K562 (cell line): Measurements from ENCODE around the gene NOM1. TPM values are rescaled to one million over a fixed set of nuclear protein-coding genes. Genes with fewer than 3 reads are reported as not detected.

Source experiments
- ATAC-seq: fragments of 200-7000 bp; cut with Tn5 transposase; 3 replicates; pipeline ENCODE4 v1.9.1; 2020; ENCODE audit warnings: moderate library complexity
- BruUV-seq: library from RNA; stranded (reverse); fragments of 400-500 nt; replicated peaks from 2 replicates; lab custom pipeline; 2021; lab: Mats Ljungman, UMichigan
- CTCF ChIA-PET: fragments of 300-600 bp; formaldehyde crosslinking; extraction: SDS; loops from one replicate; lab custom pipeline; 2021; ENCODE audit warnings: low intra/inter-chr PET ratio; lab: Yijun Ruan, JAX
- POLR2A ChIA-PET: fragments of 300-600, 350-650 bp; sonication (Branson Sonifier 250); formaldehyde crosslinking; extraction: SDS; loops from one replicate; lab custom pipeline; 2021; ENCODE audit warnings: antibody characterized with exemption, inconsistent platforms; lab: Yijun Ruan, JAX
- DNase-seq, 4 experiments: peaks; one replicate each; pipeline versions ENCODE4 v3.0.0 to v3.0.0-alpha.2; 2011 to 2018; ENCODE audit warnings: low spot score in 3 of 4, mixed read lengths in 3 of 4; ENCODE audit errors: extremely low read depth in 1 of 4
- FAIRE-seq: peaks from 2 replicates; lab custom pipeline; 2011; peaks lifted over from hg19 to GRCh38; lab: Jason Lieb, UNC
- H2AFZ ChIP-seq: 2 replicates; pipeline ENCODE4 v1.6.0; 2011; ENCODE audit warnings: low read depth, low read length, control low read depth, inconsistent platforms
- H3K27ac ChIP-seq: fragments of 200-600 bp; 3 replicates; pipeline ENCODE4 v1.8.0; 2011; ENCODE audit warnings: low read depth, mild to moderate bottlenecking, control low read depth, inconsistent platforms, low read length, moderate library complexity, mixed read lengths; ENCODE audit errors: extremely low read depth
- H3K27me3 ChIP-seq, 2 experiments: fragments of 300-600 bp in 1 of 2; 2 replicates in 1 of 2; 3 replicates in 1 of 2; pipeline versions ENCODE4 v1.6.0 to v1.8.0; 2011; ENCODE audit warnings: inconsistent platforms in 2 of 2, low read length in 2 of 2, mild to moderate bottlenecking in 1 of 2, mixed read lengths in 1 of 2, moderate library complexity in 1 of 2; ENCODE audit not compliant: control insufficient read depth in 2 of 2, insufficient read depth in 2 of 2
- H3K36me3 ChIP-seq: fragments of 300-600 bp; 3 replicates; pipeline ENCODE4 v1.8.0; 2011; ENCODE audit warnings: mild to moderate bottlenecking, low read length, inconsistent platforms; ENCODE audit not compliant: control insufficient read depth, insufficient read depth
- H3K4me1 ChIP-seq, 2 experiments: fragments of 200-600 bp in 1 of 2; replicated peaks in 1 of 2; 2 replicates in 1 of 2; 3 replicates in 1 of 2; pipeline versions ENCODE4 v1.5.1 to v1.8.0; 2011; ENCODE audit warnings: inconsistent platforms in 2 of 2, low read length in 2 of 2, mild to moderate bottlenecking in 1 of 2, mixed read lengths in 1 of 2, moderate library complexity in 1 of 2; ENCODE audit not compliant: control insufficient read depth in 2 of 2, insufficient read depth in 2 of 2
- H3K4me2 ChIP-seq: 2 replicates; pipeline ENCODE4 v1.6.1; 2011; ENCODE audit warnings: low read length, control low read depth, inconsistent platforms, mixed read lengths; ENCODE audit not compliant: insufficient read depth
- H3K4me3 ChIP-seq: fragments of 200-600 bp; sonication (generic), shearing (Covaris generic); 2 replicates; pipeline ENCODE4 v1.5.1; 2016; ENCODE audit warnings: control low read depth, inconsistent platforms
- H3K79me2 ChIP-seq: fragments of 200-600 bp; 3 replicates; pipeline ENCODE4 v1.8.0; 2011; ENCODE audit warnings: low read length, inconsistent platforms; ENCODE audit not compliant: control insufficient read depth, insufficient read depth
- H3K9ac ChIP-seq, 2 experiments: 2 replicates each; pipeline versions ENCODE4 v1.6.0 to v1.6.1; 2011; ENCODE audit warnings: low read depth in 2 of 2, low read length in 2 of 2, control low read depth in 1 of 2, inconsistent platforms in 1 of 2, mild to moderate bottlenecking in 1 of 2, mixed read lengths in 1 of 2; ENCODE audit not compliant: insufficient read depth in 1 of 2
- H3K9me1 ChIP-seq: one replicate; pipeline ENCODE4 v1.6.0; 2011; ENCODE audit warnings: inconsistent platforms, mild to moderate bottlenecking, low read length, moderate library complexity; ENCODE audit not compliant: control insufficient read depth, insufficient read depth
- H3K9me3 ChIP-seq: replicated peaks from 2 replicates; pipeline ENCODE4 v1.5.1; 2011; ENCODE audit warnings: low read depth, low read length, inconsistent platforms; ENCODE audit not compliant: control insufficient read depth, insufficient read depth
- H4K20me1 ChIP-seq: replicated peaks from 2 replicates; pipeline ENCODE4 v1.6.1; 2011; ENCODE audit warnings: low read length, inconsistent platforms, mixed read lengths; ENCODE audit not compliant: control insufficient read depth, insufficient read depth
- HDAC1 ChIP-seq, 2 experiments: fragments of 450-650 bp; IDR thresholded peaks; 2 replicates each; pipeline ENCODE4 v1.6.1; 2016 to 2017; ENCODE audit warnings: inconsistent platforms in 1 of 2, mild to moderate bottlenecking in 1 of 2, moderate library complexity in 1 of 2
- RBM17 ChIP-seq: fragments of 200-400 bp; formaldehyde crosslinking; IDR thresholded peaks from 2 replicates; pipeline ENCODE4 v1.6.1; 2017; ENCODE audit warnings: low read depth, mild to moderate bottlenecking, low read length, borderline replicate concordance
- WGBS: fragments of 100-300 bp; shearing (Covaris generic); methylation state at CpG from one replicate; pipeline ENCODE4 v1.1.6; 2016; ENCODE audit warnings: low coverage, mixed read lengths; ENCODE audit not compliant: insufficient coverage; ENCODE audit errors: missing lambda C conversion rate; 5-methylcytosine and 5-hydroxymethylcytosine counted together
- in situ Hi-C: fragments of 300-500 bp; cut with MboI; formaldehyde crosslinking; loops from 4 replicates; pipeline ENCODE4 v1.15.0; 2018; ENCODE audit warnings: inconsistent platforms, mixed read lengths
- intact Hi-C: fragments of 100-400 bp; cut with micrococcal nuclease; formaldehyde crosslinking; loops from 2 replicates; pipeline ENCODE4 v1.14.2; 2022
- polyA plus RNA-seq, 8 experiments: library from polyadenylated mRNA; depleted of rRNA in 4 of 8; stranded (reverse) in 5 of 8; unstranded in 3 of 8; fragments of >200 nt; fragmentation: Nextera tagmentation in 2 of 8; fragmentation: Illumina TruSeq in 1 of 8; extraction: Ambion mirVana in 2 of 8; extraction: Trizol in 1 of 8; gene quantifications; 2 replicates each; pipeline versions ENCODE4 v1.2.1 to v1.2.3, GENCODE V29; 2011 to 2014; ENCODE audit warnings: inconsistent platforms in 1 of 8, missing spikeins in 1 of 8
- total RNA-seq, 7 experiments: library from RNA; depleted of rRNA in 6 of 7; stranded (reverse); fragments of >200 nt in 6 of 7; fragmentation: Illumina TruSeq in 2 of 7; extraction: Trizol in 2 of 7; gene quantifications; 2 replicates each; pipeline versions ENCODE4 v1.2.1 to v1.2.3, GENCODE V29; 2011 to 2021; ENCODE audit warnings: low replicate concordance in 1 of 7
- TF ChIP-seq, protein P1 (sequence below): sonication (generic); formaldehyde crosslinking; IDR thresholded peaks from 2 replicates; pipeline ENCODE4 v1.5.0; 2020; ENCODE audit warnings: missing genetic modification reagents

The NOM1 gene
- total and polyA plus RNA-seq, 9 of the 15 experiments (the other 6 are each of a cell fraction or from before 2014, with no cell fraction given): 6.8 to 47.3 (median 37.4) TPM

DNA sequence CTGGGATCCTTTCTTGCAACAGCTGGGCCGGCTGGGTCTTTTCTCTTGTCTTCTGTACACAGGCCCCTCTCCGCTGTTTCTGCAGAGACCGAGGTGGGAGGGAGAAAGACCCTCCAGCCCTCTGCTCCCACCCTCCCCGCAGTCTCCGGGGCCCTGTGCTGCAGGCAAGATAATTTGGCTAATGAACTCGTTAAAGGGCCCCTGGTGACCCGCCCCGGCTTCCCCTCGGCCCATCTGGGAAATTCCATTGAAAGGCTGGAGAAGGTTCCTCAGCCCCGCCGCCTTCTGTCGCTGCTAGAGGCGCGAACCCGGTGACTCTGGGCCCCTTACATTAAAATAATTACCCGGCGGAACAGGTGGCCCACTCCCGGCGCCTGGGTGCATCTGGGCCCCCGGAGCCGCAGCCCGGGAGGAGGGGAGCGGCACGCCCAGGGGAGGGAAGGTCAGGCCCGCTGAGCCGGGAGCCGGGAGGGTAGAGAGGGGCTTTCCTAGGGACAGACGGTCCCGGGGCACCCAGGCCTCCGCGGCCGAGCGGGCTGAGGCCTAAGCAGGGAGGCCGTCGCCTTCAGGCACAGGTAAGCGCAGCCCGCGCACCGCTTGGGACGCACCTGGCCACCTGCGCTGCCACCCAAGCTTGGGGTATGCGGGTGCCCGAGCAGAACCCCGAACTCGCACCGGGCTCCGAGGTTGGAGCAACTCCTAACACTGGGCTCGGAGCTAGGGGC lies 68.3 kb downstream of the NOM1 start:
- intact Hi-C loops: no loop called here
- H3K27ac ChIP-seq: no peak overlapping the region

More for the DNA sequence above, 68.3 kb downstream of the NOM1 start:
- TF ChIP-seq HDAC1 (IDR thresholded peaks at IDR 0.05) (no peak), RBM17 (no peak)
- TF ChIP-seq, protein P1, sequence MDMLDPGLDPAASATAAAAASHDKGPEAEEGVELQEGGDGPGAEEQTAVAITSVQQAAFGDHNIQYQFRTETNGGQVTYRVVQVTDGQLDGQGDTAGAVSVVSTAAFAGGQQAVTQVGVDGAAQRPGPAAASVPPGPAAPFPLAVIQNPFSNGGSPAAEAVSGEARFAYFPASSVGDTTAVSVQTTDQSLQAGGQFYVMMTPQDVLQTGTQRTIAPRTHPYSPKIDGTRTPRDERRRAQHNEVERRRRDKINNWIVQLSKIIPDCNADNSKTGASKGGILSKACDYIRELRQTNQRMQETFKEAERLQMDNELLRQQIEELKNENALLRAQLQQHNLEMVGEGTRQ (CRISPR knock-in tag): no peak
- TF ChIP-seq, all 486 proteins: peak for 0
- Histone ChIP-seq H3K9me3 (no peaks in the 10 kb centered on the region), H3K4me1 (peaks cover 0 to 35% of the 10 kb centered on the region in 2 experiments; a peak in 3 of 5 replicates), H3K9ac (no peak overlapping the region), H3K4me3 (no peak overlapping the region), H4K20me1 (0 out of 2 replicates have a peak, but pooled peaks cover 5% of the 10 kb centered on the region), H3K36me3 (no peaks in the 10 kb centered on the region), H3K9me1 (no peaks in the 10 kb centered on the region), H3K79me2 (no peaks in the 10 kb centered on the region), H3K27me3 (peaks cover 71 to 98% of the 10 kb centered on the region in 2 experiments), H2AFZ (no peak overlapping the region), H3K4me2 (no peak overlapping the region)
- 17% methylated on average over 47 of the region's 48 CpGs for WGBS
- DNase-seq (no peak), FAIRE-seq (no peak), ATAC-seq (no peak)
- BruUV-seq: no TSS peak
- ChIA-PET CTCF (no interaction called here), POLR2A (interaction anchor here (0.9 to 2.4 kb wide), 3 partner anchors 8 to 21 kb away, joined by 3 to 11 read pairs (median 6); partner anchors contain the start of gene MNX1)
- in situ Hi-C loops: no loop called here
